NCI-H1436 treated with DMSO at 0.1 percent for 48 hours (cell line): ENCODE data around the gene AZU1.
"Not testable (repeated sequence)": the region's sequence is repeated elsewhere in the genome, so short reads cannot be mapped to it uniquely, and the experiment has no call there.

Source experiments
- DNase-seq: peaks from one replicate; lab custom pipeline; 2025; lab: John Stamatoyannopoulos, UW

The AZU1 gene

DNA sequence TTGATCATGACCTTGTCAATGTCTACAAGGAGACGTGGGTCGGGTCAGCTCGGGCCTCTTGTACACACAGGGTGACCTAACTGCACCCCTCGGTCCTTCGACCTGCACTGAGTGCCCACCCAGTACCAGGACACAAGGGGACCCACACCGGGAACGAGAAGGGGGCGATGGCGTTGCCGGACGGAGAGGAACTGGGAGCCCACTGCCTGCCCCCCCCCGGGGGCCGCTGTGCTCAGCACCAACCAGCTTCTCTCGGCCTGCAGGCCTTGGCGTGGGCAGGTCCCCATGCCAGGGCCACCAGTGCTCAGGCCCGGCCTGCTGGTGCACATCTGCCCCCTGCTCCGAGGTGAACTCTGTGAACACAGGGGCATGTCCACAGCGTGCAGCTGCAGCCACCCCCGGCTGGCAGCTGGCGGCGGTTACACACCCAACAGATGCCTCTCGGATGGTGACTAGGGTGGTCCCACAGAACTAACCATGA is 46.0 kb downstream of the AZU1 start:
- no peak for DNase-seq

DNA sequence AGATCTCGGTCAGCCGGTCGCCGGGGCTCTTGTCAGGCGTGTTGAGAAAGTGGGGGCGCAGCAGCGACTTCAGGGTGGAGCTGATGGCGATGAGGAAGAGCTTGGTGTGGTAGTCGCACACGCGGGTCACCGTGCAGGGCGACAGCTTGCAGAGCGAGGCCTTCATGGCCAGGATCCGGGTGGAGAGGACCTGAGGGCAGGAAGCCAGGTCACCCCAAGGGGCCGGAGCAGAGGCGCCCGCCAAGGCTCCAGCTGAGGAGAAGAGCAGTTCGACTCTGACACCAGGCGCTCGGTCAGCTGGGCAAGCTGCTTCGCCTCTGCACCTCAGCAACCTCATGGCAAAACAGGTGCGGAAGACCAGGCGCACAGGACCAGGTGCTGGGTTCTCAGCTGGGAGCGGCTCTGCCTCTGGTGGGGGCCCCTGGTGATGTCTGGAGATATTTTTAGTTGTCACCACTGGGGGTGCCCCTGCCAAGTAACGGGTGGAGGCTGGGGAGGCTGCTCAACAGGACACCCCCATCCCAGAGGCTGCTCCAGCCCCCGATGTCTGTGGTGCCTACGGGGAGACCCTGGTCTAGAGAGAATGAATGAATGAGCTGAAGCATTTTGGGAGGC is 47.7 kb downstream of the AZU1 start:
- DNase-seq = no peak

DNA sequence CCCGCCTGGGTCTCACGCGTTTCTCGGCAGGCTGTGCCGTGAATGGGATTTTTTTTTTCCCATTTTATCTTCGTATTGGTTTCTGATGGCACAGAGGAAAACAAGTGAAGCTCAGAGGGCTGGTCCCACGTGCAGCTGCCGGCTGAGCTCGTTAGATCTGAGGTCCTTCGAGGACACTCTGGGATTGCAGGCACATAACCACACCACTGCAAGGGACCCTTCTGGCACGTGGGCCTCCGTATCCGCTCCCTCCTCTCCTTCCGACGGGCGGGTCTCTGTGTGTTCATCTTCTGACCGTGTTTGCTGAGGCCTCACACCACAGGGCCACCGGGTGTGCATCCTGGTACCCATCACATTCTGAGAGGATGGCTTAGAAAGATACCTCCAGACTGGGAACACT is 48.5 kb downstream of the AZU1 start:
- no peak for DNase-seq

DNA sequence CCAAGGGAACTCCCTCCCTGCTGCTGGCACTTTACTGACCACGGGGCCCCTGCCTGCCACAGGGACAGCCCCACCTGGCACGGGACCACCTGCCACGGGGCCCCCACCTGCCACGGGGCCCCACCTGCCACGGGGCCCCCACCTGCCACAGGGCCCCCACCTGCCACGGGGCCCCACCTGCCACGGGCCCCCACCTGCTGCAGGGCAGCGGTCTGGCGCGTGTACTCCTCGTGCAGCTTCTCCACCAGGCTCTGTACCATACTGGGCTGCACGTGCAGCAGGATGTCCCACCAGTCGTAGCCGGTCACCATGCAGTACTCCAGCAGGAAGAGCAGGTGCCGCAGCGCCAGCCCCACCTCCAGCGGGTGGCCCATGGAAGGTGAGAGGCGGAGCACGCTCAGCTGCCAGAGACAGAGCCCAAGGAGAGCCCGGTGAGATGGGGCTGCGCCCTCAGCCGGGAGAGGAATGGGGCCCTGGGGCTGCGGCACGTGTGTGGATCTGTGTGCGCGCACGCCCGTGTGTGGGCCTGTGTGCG is 49.2 kb downstream of the AZU1 start:
- no peak for DNase-seq

DNA sequence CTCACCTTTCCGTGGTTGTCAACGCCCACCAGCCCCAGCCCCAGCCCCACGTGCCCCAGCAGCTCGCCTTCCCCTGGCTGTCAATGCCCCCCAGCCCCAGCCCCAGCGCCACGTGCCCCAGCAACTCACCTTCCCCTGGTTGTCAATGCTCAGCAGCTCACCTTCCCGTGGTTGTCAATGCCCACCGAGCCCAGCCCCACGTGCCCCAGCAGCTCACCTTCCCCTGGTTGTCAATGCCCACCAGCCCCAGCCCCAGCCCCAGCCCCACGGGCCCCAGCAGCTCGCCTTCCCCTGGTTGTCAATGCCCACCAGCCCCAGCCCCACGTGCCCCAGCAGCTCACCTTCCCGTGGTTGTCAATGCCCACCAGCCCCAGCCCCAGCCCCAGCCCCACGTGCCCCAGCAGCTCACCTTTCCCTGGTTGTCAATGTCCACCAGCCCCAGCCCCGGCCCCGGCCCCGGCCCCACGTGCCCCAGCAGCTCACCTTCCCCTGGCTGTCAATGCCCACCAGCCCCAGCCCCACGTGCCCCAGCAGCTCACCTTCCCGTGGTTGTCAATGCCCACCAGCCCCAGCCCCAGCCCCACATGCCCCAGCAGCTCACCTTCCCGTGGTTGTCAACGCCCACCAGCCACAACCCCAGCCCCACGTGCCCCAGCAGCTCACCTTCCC is 50.5 kb downstream of the AZU1 start:
- not testable (repeated sequence) for DNase-seq

DNA sequence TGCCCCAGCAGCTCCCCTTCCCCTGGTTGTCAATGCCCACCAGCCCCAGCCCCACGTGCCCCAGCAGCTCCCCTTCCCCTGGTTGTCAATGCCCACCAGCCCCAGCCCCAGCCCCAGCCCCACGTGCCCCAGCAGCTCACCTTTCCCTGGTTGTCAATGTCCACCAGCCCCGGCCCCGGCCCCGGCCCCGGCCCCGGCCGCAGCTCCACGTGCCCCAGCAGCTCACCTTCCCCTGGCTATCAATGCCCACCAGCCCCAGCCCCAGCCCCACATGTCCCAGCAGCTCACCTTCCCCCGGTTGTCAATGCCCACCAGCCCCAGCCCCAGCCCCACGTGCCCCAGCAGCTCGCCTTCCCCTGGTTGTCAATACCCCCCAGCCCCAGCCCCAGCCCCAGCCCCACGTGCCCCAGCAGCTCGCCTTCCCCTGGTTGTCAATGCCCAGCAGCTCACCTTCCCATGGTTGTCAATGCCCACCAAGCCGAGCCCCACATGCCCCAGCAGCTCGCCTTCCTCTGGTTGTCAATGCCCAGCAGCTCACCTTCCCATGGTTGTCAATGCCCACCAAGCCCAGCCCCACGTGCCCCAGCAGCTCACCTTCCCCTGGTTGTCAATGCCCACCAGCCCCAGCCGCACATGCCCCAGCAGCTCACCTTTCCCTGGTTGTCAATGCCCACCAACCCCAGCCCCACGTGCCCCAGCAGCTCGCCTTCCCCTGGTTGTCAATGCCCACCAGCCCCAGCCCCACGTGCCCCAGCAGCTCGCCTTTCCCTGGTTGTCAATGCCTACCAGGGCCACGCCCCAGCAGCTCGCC is 51.3 kb downstream of the AZU1 start:
- DNase-seq = not testable (repeated sequence)

DNA sequence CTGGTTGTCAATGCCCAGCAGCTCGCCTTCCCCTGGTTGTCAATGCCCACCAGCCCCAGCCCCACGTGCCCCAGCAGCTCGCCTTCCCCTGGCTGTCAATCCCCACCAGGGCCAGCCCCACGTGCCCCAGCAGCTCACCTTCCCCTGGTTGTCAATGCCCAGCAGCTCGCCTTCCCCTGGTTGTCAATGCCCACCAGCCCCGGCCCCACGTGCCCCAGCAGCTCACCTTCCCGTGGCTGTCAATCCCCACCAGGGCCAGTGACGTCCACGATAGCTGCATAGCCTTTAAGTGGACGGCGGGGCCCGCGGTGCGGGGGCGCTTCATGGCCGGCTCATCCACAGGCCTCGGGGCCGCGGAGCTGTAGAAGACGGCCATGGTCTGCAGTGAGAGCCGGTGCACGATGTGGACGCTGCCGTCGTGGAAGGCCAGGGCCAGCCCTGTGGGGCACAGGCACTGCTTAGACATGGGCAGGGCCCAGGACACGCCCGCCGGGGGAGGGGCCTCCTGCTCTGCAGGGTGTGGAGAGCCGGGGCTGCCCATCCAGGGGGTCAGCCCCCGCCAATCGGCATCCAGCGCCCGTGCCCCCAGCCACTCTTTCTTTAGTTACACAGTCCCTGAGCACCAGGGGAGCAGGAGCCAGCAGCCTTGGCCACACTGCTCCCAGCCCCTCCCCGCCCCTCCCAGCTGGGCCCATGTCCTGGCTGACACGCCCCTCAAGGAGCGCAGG is 52.2 kb downstream of the AZU1 start:
- no peak for DNase-seq
